HG03520 (cell line): ENCODE results near the gene SLC16A8.
"Not testable (repeated sequence)": the region's sequence is repeated elsewhere in the genome, so short reads cannot be mapped to it uniquely, and the experiment has no call there.

Experiments used
- ATAC-seq: cut with Tn5 transposase; IDR thresholded peaks from one replicate; pipeline ENCODE4 v1.9.1; 2021; ENCODE audit warnings: mild to moderate bottlenecking, moderate library complexity; ENCODE audit not compliant: unreplicated experiment

The SLC16A8 gene

GRCh38 chr22:38088629-38089473, 4.9 kb upstream of the SLC16A8 start:
- ATAC-seq: no peak

GRCh38 chr22:38087855-38088254, 3.9 kb upstream of the SLC16A8 start:
- ATAC-seq: no peak

GRCh38 chr22:38086942-38087341, 3.0 kb upstream of the SLC16A8 start:
- no peak for ATAC-seq

- no peak for ATAC-seq
These were observed 2.2 kb upstream of the SLC16A8 start for GRCh38 chr22:38086001-38086845.

- no peak for ATAC-seq
These were observed 1.5 kb upstream of the SLC16A8 start for GRCh38 chr22:38085501-38085900.

GRCh38 chr22:38085056-38085455, 1.1 kb upstream of the SLC16A8 start:
- ATAC-seq: no peak

- no peak for ATAC-seq
These were observed 836 bp downstream of the SLC16A8 start for GRCh38 chr22:38082986-38083710.

GRCh38 chr22:38081941-38082828, 1.8 kb downstream of the SLC16A8 start:
- ATAC-seq: no peak

- ATAC-seq: no peak
These were observed 2.4 kb downstream of the SLC16A8 start for GRCh38 chr22:38081636-38081940.

- no peak for ATAC-seq
These were observed 2.9 kb downstream of the SLC16A8 start for GRCh38 chr22:38080850-38081635.

- no peak for ATAC-seq
These were observed 3.5 kb downstream of the SLC16A8 start for GRCh38 chr22:38080474-38080849.

GRCh38 chr22:38079804-38080203, 4.2 kb downstream of the SLC16A8 start:
- no peak for ATAC-seq

GRCh38 chr22:38079208-38079607, 4.8 kb downstream of the SLC16A8 start:
- ATAC-seq: not testable (repeated sequence)

- ATAC-seq: no peak
These were observed 5.7 kb downstream of the SLC16A8 start for GRCh38 chr22:38078046-38078840.

GRCh38 chr22:38077595-38077994, 6.4 kb downstream of the SLC16A8 start:
- no peak for ATAC-seq

- ATAC-seq: no peak
These were observed 6.9 kb downstream of the SLC16A8 start for GRCh38 chr22:38077096-38077495.

- ATAC-seq: no peak
These were observed 8.0 kb downstream of the SLC16A8 start for GRCh38 chr22:38075961-38076360.

- no peak for ATAC-seq
These were observed 8.7 kb downstream of the SLC16A8 start for GRCh38 chr22:38075105-38075825.
